Measurements from ENCODE around the gene OTOS. TPM values are rescaled to one million over a fixed set of nuclear protein-coding genes. Genes with fewer than 3 reads are reported as not detected.

OTOS gene
- total and polyA plus RNA-seq, 2 of the 13 experiments (the other 11 are each of a cell fraction or from before 2014, with no cell fraction given) = not detected

- Histone ChIP-seq H3K4me3 (replicated peaks in 1 of 3; ENCODE audit: insufficient read depth in 1 of 3, low read depth in 2 of 3, low read length in 3 of 3) (no peak overlapping the region), H3K27ac (ENCODE audit: extremely low read length, insufficient read depth, low read length) (no peak overlapping the region), H3K36me3 (replicated peaks in 1 of 2; ENCODE audit: control insufficient read depth in 1 of 2, insufficient read depth in 2 of 2, low read length in 2 of 2) (no peaks in the 10 kb centered on the region), H3K9ac (ENCODE audit: insufficient read depth, low read depth, low read length) (no peak overlapping the region), H4K20me1 (ENCODE audit: insufficient read depth, low read length) (no peaks in the 10 kb centered on the region), H2AFZ (ENCODE audit: low read length) (no peak overlapping the region), H3K9me3 (ENCODE audit: low read length) (no peaks in the 10 kb centered on the region), H3K4me1 (ENCODE audit: insufficient read depth, low read length) (peaks cover 17% of the 10 kb centered on the region), H3K79me2 (ENCODE audit: insufficient read depth, low read length) (no peaks in the 10 kb centered on the region), H3K4me2 (ENCODE audit: low read depth, low read length) (no peak overlapping the region), H3K27me3 (ENCODE audit: control insufficient read depth in 1 of 2, insufficient read depth in 2 of 2, low read length in 2 of 2) (peaks cover 9 to 60% of the 10 kb centered on the region in 2 experiments; a peak in 4 of 5 replicates)
- ChIA-PET POLR2A (no interaction called here), CTCF (ENCODE audit: low intra/inter-chr PET ratio, low total read pairs) (no interaction called here)
- intact Hi-C loops (cut with micrococcal nuclease; ENCODE audit: unreplicated experiment) (loop anchor here (10.0 kb wide), 1 partner anchor 213 kb away; no protein-coding TSS in a partner anchor), in situ Hi-C loops (cut with HindIII; ENCODE audit: extremely low pct_ligation_motif_present, low pct_unique_long_range_greater_than_20kb) (no loop called here)
- ATAC-seq = no peak
- TF ChIP-seq REL (CRISPR knock-in tag; conservative IDR thresholded peaks at IDR 0.05) = no peak
- TF ChIP-seq ZNF713 (CRISPR knock-in tag; IDR thresholded peaks at IDR 0.05) = no peak
- peak; percentile 97 for TF ChIP-seq MNT (IDR thresholded peaks at IDR 0.05)
- peak; percentile 3; the same call in 1 of the 2 replicates for TF ChIP-seq CTCF (CRISPR knock-in tag; IDR thresholded peaks at IDR 0.05)
- TF ChIP-seq ZNF646 (CRISPR knock-in tag; IDR thresholded peaks at IDR 0.05) = peak; percentile 95
- TF ChIP-seq NR0B2 (CRISPR knock-in tag; IDR thresholded peaks at IDR 0.05) = no peak
- TF ChIP-seq ZHX1 (CRISPR knock-in tag; IDR thresholded peaks at IDR 0.05; ENCODE audit: low read depth) = no peak
- no peak for TF ChIP-seq NFIC (IDR thresholded peaks at IDR 0.05; ENCODE audit: low read length)
- FAIRE-seq = no peak
- 28% methylated on average over 20 of the region's 20 CpGs for WGBS (ENCODE audit: low lambda C conversion rate)
- DNase-seq (ENCODE audit: low spot score) = no peak
- no TSS peak for BruUV-seq (replicated peaks)
Observed at GRCh38 chr2:240147911-240148587, 7.6 kb upstream of the OTOS start.
